Tongue (tissue), 2 donors: ENCODE data around the gene GMEB2. TPM values are rescaled to one million over a fixed set of nuclear protein-coding genes. Genes with fewer than 3 reads are reported as not detected.
"Not testable (repeated sequence)": the region's sequence is repeated elsewhere in the genome, so short reads cannot be mapped to it uniquely, and the experiment has no call there.

Source experiments
- DNase-seq: peaks from one replicate; pipeline ENCODE4 v3.0.0-alpha.2; 2015
- total RNA-seq: library from RNA; depleted of rRNA; stranded (reverse); fragments of >200 nt; gene quantifications from one replicate; pipeline ENCODE4 v1.2.3, GENCODE V29; 2014

GMEB2 gene
- total RNA-seq, 1 donor from 2014 or later: 9.9 TPM

GRCh38 chr20:63560333-63560805 lies 66.5 kb downstream of the GMEB2 start:
- no peak for DNase-seq

GRCh38 chr20:63559485-63560332 lies 67.2 kb downstream of the GMEB2 start:
- DNase-seq: not testable (repeated sequence)

- DNase-seq: no peak
Measured at GRCh38 chr20:63558804-63559484, 68.0 kb downstream of the GMEB2 start.

- no peak for DNase-seq
Measured at GRCh38 chr20:63557481-63557891, 69.4 kb downstream of the GMEB2 start.

- no peak for DNase-seq
Measured at GRCh38 chr20:63556873-63557478, 69.9 kb downstream of the GMEB2 start.

GRCh38 chr20:63555661-63556381 lies 71.1 kb downstream of the GMEB2 start:
- DNase-seq: no peak

GRCh38 chr20:63554361-63555278 lies 72.3 kb downstream of the GMEB2 start:
- no peak for DNase-seq

- no peak for DNase-seq
Measured at GRCh38 chr20:63553933-63554290, 73.0 kb downstream of the GMEB2 start, which contains the start of gene FNDC11. TSS of gene FNDC11 (plus strand) at chr20:63554159. CDS start at chr20:63555664, 1,505 bp downstream.

GRCh38 chr20:63553251-63553932 lies 73.5 kb downstream of the GMEB2 start:
- DNase-seq: peak; percentile 75

- no peak for DNase-seq
Measured at GRCh38 chr20:63552481-63553249, 74.2 kb downstream of the GMEB2 start.

GRCh38 chr20:63551068-63551467 lies 75.8 kb downstream of the GMEB2 start:
- DNase-seq: no peak

- no peak for DNase-seq
Measured at GRCh38 chr20:63549679-63550282, 77.1 kb downstream of the GMEB2 start.

GRCh38 chr20:63549019-63549418 lies 77.9 kb downstream of the GMEB2 start:
- no peak for DNase-seq

GRCh38 chr20:63548542-63548941 lies 78.4 kb downstream of the GMEB2 start:
- no peak for DNase-seq

- DNase-seq: no peak
Measured at GRCh38 chr20:63547725-63548480, 79.0 kb downstream of the GMEB2 start, which contains the start of gene SRMS. TSS of gene SRMS (minus strand) at chr20:63547749. CDS start at chr20:63547463, 286 bp downstream.

GRCh38 chr20:63546956-63547724 lies 79.8 kb downstream of the GMEB2 start:
- no peak for DNase-seq

GRCh38 chr20:63546256-63546955 lies 80.5 kb downstream of the GMEB2 start:
- DNase-seq: no peak
